HepG2 (cell line): ENCODE data around the gene NOTUM. TPM values are rescaled to one million over a fixed set of nuclear protein-coding genes. Genes with fewer than 3 reads are reported as not detected.
A peak's percentile ranks its signal among the peaks of the same experiment; 100 is the strongest.

Experiments used
- AKAP8 ChIP-seq: sonication (generic); formaldehyde crosslinking; IDR thresholded peaks from 2 replicates; pipeline ENCODE4 v1.5.1; 2020; ENCODE audit warnings: mild to moderate bottlenecking, missing genetic modification reagents
- ATF7 ChIP-seq, 2 experiments: fragments of 450-650 bp in 1 of 2; sonication (generic) in 1 of 2; formaldehyde crosslinking in 1 of 2; IDR thresholded peaks; 2 replicates each; pipeline versions ENCODE4 v1.4.0 to v1.6.1; 2016 to 2020; ENCODE audit warnings: antibody characterized with exemption in 1 of 2, mild to moderate bottlenecking in 1 of 2, missing genetic modification reagents in 1 of 2
- E2F2 ChIP-seq: sonication (generic); formaldehyde crosslinking; IDR thresholded peaks from 2 replicates; pipeline ENCODE4 v1.4.0; 2020; ENCODE audit warnings: missing genetic modification reagents, borderline replicate concordance
- ELF3 ChIP-seq: IDR thresholded peaks from 2 replicates; pipeline ENCODE4 v1.6.1; 2016; ENCODE audit warnings: missing genetic modification reagents, missing compliant biosample characterization
- FOXP1 ChIP-seq, 2 experiments: fragments of 450-650 bp in 1 of 2; IDR thresholded peaks; 2 replicates each; pipeline ENCODE4 v1.6.1; 2017 to 2018; ENCODE audit warnings: antibody characterized with exemption in 1 of 2
- HOXA7 ChIP-seq: sonication (generic); formaldehyde crosslinking; IDR thresholded peaks from 2 replicates; pipeline ENCODE4 v1.8.1; 2022; ENCODE audit warnings: mild to moderate bottlenecking, missing genetic modification reagents, moderate library complexity
- IKZF5 ChIP-seq: IDR thresholded peaks from 2 replicates; pipeline ENCODE4 v1.6.1; 2018; ENCODE audit warnings: missing genetic modification reagents, mild to moderate bottlenecking, missing compliant biosample characterization
- IRF2 ChIP-seq: IDR thresholded peaks from 2 replicates; pipeline ENCODE4 v1.6.1; 2018; ENCODE audit warnings: missing genetic modification reagents, missing compliant biosample characterization
- KLF9 ChIP-seq: IDR thresholded peaks from 2 replicates; pipeline ENCODE4 v1.6.1; 2016; ENCODE audit warnings: low read depth
- MIXL1 ChIP-seq: IDR thresholded peaks from 2 replicates; pipeline ENCODE4 v1.6.1; 2016
- POLR2AphosphoS2 ChIP-seq: IDR thresholded peaks from 2 replicates; pipeline ENCODE4 v1.6.1; 2011; ENCODE audit warnings: low read depth, low read length, improper control_type of control experiment
- REL ChIP-seq: sonication (generic); formaldehyde crosslinking; conservative IDR thresholded peaks from 2 replicates; pipeline ENCODE4 v1.8.0; 2022; ENCODE audit warnings: mild to moderate bottlenecking, missing genetic modification reagents, moderate library complexity
- SMAD3 ChIP-seq: sonication (generic); formaldehyde crosslinking; IDR thresholded peaks from 2 replicates; pipeline ENCODE4 v1.4.0; 2020; ENCODE audit warnings: missing genetic modification reagents
- ZBTB7A ChIP-seq: sonication (generic); formaldehyde crosslinking; IDR thresholded peaks from 2 replicates; pipeline ENCODE4 v1.8.0; 2022; ENCODE audit warnings: mild to moderate bottlenecking, missing genetic modification reagents
- ZNF34 ChIP-seq: sonication (generic); formaldehyde crosslinking; IDR thresholded peaks from 2 replicates; pipeline ENCODE4 v1.4.0; 2020; ENCODE audit warnings: mild to moderate bottlenecking, missing genetic modification reagents, borderline replicate concordance
- ZNF570 ChIP-seq: sonication (generic); formaldehyde crosslinking; IDR thresholded peaks from 2 replicates; pipeline ENCODE4 v1.4.0; 2020; ENCODE audit warnings: mild to moderate bottlenecking, missing genetic modification reagents, borderline replicate concordance
- polyA plus RNA-seq, 8 experiments: library from polyadenylated mRNA; depleted of rRNA in 3 of 8; stranded (reverse) in 7 of 8; unstranded in 1 of 8; fragments of >200 nt; fragmentation: Illumina TruSeq in 4 of 8; extraction: Trizol in 4 of 8; gene quantifications; 2 replicates each; pipeline versions ENCODE4 v1.2.1 to v1.2.3, GENCODE V29; 2011 to 2016; ENCODE audit warnings: low read depth in 4 of 8, missing spikeins in 1 of 8, mixed read lengths in 1 of 8; ENCODE audit not compliant: insufficient read depth in 1 of 8
- total RNA-seq, 5 experiments: library from RNA; depleted of rRNA; stranded (reverse); fragments of >200 nt; fragmentation: Illumina TruSeq; extraction: Trizol; gene quantifications; 2 replicates each; pipeline ENCODE4 v1.2.3, GENCODE V29; 2016; ENCODE audit warnings: low read depth in 1 of 5
- TF ChIP-seq, protein P1 (sequence below): sonication (generic); formaldehyde crosslinking; IDR thresholded peaks from 2 replicates; pipeline ENCODE4 v1.8.1; 2023; ENCODE audit warnings: mild to moderate bottlenecking, missing genetic modification reagents
- TF ChIP-seq, protein P2 (sequence below): IDR thresholded peaks from 2 replicates; pipeline ENCODE4 v1.6.1; 2016; ENCODE audit warnings: low read depth, control low read depth
- TF ChIP-seq, protein P3 (sequence below): sonication (generic); formaldehyde crosslinking; IDR thresholded peaks from 2 replicates; pipeline ENCODE4 v1.4.0; 2020; ENCODE audit warnings: missing genetic modification reagents, borderline replicate concordance

NOTUM gene
- total and polyA plus RNA-seq, 2 of the 13 experiments (the other 11 are each of a cell fraction or from before 2014, with no cell fraction given): 150 to 160 TPM

DNA sequence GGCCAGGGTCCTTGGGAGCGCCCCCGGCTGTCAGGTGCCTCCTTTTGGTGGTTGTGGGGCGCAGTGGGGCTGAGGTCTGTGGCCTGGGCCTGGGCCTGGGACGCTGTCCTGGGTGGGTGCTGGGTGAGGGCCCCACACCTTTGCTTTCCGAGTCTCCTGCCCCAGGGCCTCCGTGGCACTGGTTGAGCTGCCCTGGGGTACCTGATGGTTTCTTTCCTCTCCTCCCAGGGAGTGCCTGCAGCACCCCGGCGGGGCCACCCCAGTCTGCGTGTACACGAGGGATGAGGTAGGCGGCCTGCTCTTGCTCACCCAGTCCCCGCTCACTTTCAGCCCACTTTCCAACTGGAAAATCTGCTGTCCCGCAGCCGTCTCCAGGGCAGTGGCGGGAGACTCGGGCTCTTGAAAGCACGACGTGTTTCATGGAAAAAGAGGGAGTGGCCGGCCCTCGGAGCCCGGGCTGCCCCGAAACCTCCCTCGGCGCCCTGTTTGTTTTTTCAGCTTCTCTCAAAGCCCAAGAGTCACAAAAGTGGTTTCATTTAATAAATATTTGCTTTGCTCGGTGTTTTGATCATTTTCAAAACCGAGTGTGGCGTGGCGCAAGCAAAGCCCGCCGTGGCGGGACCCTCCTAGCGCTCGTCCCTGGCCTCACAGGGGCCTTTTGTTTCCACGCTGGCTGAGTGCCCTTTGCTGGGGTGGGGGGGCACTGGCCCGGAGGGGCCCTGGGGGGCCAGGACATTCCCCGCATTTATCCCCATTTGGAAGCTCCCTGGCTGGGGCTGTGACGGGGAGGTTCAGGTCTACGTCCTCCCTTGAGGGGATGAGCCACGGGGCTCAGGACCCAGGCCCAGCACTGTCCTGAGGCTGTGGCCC, 33.8 kb upstream of the NOTUM start (continued):
- peak; percentile 22 for TF ChIP-seq IKZF5 (CRISPR knock-in tag)
- peak; percentile 46; the same call in 1 of the 2 replicates for TF ChIP-seq E2F2
- no peak for TF ChIP-seq FOXP1 (IDR thresholded peaks at IDR 0.05)
- peak; percentile 71; the same call in 1 of the 2 replicates for TF ChIP-seq FOXP1 (CRISPR knock-in tag; IDR thresholded peaks at IDR 0.05)
- TF ChIP-seq ELF3 (CRISPR knock-in tag): no peak
- TF ChIP-seq ATF7 (IDR thresholded peaks at IDR 0.05): no peak
- TF ChIP-seq ATF7 (CRISPR knock-in tag; IDR thresholded peaks at IDR 0.05): no peak
- TF ChIP-seq POLR2AphosphoS2: no peak
- no peak for TF ChIP-seq HOXA7 (CRISPR knock-in tag)
- TF ChIP-seq, protein P1, sequence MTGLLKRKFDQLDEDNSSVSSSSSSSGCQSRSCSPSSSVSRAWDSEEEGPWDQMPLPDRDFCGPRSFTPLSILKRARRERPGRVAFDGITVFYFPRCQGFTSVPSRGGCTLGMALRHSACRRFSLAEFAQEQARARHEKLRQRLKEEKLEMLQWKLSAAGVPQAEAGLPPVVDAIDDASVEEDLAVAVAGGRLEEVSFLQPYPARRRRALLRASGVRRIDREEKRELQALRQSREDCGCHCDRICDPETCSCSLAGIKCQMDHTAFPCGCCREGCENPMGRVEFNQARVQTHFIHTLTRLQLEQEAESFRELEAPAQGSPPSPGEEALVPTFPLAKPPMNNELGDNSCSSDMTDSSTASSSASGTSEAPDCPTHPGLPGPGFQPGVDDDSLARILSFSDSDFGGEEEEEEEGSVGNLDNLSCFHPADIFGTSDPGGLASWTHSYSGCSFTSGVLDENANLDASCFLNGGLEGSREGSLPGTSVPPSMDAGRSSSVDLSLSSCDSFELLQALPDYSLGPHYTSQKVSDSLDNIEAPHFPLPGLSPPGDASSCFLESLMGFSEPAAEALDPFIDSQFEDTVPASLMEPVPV (CRISPR knock-in tag): no peak
- TF ChIP-seq, protein P2, sequence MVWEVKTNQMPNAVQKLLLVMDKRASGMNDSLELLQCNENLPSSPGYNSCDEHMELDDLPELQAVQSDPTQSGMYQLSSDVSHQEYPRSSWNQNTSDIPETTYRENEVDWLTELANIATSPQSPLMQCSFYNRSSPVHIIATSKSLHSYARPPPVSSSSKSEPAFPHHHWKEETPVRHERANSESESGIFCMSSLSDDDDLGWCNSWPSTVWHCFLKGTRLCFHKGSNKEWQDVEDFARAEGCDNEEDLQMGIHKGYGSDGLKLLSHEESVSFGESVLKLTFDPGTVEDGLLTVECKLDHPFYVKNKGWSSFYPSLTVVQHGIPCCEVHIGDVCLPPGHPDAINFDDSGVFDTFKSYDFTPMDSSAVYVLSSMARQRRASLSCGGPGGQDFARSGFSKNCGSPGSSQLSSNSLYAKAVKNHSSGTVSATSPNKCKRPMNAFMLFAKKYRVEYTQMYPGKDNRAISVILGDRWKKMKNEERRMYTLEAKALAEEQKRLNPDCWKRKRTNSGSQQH (CRISPR knock-in tag): no peak
- peak; percentile 20; the same call in 1 of the 2 replicates for TF ChIP-seq IRF2
- no peak for TF ChIP-seq AKAP8 (CRISPR knock-in tag)
- TF ChIP-seq, protein P3, sequence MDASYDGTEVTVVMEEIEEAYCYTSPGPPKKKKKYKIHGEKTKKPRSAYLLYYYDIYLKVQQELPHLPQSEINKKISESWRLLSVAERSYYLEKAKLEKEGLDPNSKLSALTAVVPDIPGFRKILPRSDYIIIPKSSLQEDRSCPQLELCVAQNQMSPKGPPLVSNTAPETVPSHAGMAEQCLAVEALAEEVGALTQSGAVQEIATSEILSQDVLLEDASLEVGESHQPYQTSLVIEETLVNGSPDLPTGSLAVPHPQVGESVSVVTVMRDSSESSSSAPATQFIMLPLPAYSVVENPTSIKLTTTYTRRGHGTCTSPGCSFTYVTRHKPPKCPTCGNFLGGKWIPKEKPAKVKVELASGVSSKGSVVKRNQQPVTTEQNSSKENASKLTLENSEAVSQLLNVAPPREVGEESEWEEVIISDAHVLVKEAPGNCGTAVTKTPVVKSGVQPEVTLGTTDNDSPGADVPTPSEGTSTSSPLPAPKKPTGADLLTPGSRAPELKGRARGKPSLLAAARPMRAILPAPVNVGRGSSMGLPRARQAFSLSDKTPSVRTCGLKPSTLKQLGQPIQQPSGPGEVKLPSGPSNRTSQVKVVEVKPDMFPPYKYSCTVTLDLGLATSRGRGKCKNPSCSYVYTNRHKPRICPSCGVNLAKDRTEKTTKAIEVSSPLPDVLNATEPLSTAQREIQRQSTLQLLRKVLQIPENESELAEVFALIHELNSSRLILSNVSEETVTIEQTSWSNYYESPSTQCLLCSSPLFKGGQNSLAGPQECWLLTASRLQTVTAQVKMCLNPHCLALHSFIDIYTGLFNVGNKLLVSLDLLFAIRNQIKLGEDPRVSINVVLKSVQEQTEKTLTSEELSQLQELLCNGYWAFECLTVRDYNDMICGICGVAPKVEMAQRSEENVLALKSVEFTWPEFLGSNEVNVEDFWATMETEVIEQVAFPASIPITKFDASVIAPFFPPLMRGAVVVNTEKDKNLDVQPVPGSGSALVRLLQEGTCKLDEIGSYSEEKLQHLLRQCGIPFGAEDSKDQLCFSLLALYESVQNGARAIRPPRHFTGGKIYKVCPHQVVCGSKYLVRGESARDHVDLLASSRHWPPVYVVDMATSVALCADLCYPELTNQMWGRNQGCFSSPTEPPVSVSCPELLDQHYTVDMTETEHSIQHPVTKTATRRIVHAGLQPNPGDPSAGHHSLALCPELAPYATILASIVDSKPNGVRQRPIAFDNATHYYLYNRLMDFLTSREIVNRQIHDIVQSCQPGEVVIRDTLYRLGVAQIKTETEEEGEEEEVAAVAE (CRISPR knock-in tag): 0 out of 2 replicates have a peak, but pooled peaks have one; percentile 30
- TF ChIP-seq SMAD3: peak; percentile 79; the same call in 1 of the 2 replicates
- peak; percentile 57; the same call in 1 of the 2 replicates for TF ChIP-seq REL
- TF ChIP-seq ZBTB7A (CRISPR knock-in tag): no peak
- TF ChIP-seq MIXL1: no peak; the same call in 1 of the 2 replicates
- no peak for TF ChIP-seq ZNF570 (CRISPR knock-in tag)
- TF ChIP-seq KLF9 (CRISPR knock-in tag): no peak; the same call in 1 of the 2 replicates
- no peak for TF ChIP-seq ZNF34 (CRISPR knock-in tag)
